ENCODE data around the gene CABLES1.
"Not testable (repeated sequence)": the region's sequence is repeated elsewhere in the genome, so short reads cannot be mapped to it uniquely, and the experiment has no call there.

CABLES1 gene, protein sequence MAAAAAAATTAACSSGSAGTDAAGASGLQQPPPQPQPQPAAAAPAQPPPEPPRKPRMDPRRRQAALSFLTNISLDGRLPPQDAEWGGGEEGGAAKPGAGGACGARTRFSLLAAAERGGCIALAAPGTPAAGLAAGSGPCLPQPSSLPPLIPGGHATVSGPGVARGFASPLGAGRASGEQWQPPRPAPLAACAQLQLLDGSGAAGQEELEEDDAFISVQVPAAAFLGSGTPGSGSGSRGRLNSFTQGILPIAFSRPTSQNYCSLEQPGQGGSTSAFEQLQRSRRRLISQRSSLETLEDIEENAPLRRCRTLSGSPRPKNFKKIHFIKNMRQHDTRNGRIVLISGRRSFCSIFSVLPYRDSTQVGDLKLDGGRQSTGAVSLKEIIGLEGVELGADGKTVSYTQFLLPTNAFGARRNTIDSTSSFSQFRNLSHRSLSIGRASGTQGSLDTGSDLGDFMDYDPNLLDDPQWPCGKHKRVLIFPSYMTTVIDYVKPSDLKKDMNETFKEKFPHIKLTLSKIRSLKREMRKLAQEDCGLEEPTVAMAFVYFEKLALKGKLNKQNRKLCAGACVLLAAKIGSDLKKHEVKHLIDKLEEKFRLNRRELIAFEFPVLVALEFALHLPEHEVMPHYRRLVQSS

DNA sequence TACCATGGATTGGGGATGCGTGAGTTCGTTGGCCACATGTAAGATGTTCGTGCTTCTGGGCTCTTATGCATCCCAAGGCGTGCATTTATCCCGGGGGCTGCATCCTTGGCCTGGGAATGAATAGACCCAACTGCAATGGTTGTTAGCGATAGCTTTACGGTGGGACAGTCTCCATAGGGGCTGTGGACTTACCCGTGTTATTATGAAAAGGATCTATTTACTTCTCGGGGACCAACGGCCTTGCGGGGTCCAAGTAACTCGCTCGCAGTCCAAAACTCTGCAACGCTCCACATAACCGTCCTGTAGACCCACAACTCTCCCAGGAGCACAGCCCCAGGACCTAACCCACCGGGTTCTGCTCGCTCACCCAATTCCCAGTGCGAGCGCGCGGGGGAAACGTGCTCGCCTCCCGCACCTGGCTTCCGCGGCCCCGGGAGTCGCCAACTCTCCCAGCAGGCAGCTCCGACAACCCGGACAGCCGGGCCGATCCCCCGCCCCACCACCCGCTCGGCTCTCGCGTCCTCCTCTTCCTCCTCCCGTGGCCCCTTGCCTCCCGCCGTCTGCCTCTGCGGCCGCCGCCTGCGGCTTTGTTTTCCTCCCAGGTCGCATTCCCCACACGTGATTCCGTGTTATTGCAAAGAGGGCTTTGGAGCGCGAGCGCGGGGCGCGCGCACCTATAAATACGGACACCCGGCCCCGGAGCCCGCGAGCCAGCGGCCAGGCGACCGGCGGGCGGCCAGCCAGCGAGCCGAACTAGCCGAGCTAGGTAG is at the start of gene CABLES1:
Gene CABLES1, plus strand, starts transcription at position 706 of the 770 bp plus-strand sequence. CDS start 278 bp downstream, outside the sequence.
- peak; percentile 28 for DNase-seq

DNA sequence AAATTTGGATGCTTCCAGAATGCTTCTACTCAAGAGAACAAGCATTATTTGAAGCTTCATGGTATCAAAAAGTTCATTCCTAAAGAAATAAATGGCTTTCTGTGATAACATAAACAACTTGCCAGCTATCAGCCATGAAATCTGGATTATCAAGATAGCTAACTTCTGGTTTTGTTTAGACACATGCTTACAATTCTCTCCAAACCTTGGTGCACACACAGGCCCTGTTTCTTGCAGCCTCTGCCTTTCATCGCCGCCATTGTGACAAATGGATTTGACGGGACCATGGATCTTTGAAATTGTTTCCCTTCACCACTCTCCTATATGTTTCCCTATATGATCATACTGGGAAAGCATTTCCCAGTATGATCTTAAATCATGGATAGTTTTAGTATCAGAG is 47.9 kb upstream of the CABLES1 start:
- DNase-seq: no peak

DNA sequence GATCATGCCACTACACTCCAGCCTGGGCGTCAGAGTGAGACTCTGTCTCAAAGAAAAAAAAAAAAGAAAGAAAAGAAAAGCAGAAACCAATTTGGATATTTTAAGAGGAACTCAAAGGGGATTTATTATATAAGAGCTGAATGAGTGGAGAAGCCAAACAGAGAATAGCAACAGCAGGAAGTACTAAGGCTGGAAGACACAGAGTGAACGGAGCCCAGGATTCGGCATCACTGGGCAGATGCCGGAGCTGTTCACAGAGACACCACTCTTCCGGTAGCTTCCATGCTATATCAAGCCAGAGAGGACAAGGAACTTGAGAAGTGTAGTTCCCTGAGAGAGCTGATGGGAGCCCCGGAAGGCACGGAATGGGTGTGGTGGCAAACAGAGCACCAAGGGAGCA is 47.0 kb upstream of the CABLES1 start:
- no peak for DNase-seq

DNA sequence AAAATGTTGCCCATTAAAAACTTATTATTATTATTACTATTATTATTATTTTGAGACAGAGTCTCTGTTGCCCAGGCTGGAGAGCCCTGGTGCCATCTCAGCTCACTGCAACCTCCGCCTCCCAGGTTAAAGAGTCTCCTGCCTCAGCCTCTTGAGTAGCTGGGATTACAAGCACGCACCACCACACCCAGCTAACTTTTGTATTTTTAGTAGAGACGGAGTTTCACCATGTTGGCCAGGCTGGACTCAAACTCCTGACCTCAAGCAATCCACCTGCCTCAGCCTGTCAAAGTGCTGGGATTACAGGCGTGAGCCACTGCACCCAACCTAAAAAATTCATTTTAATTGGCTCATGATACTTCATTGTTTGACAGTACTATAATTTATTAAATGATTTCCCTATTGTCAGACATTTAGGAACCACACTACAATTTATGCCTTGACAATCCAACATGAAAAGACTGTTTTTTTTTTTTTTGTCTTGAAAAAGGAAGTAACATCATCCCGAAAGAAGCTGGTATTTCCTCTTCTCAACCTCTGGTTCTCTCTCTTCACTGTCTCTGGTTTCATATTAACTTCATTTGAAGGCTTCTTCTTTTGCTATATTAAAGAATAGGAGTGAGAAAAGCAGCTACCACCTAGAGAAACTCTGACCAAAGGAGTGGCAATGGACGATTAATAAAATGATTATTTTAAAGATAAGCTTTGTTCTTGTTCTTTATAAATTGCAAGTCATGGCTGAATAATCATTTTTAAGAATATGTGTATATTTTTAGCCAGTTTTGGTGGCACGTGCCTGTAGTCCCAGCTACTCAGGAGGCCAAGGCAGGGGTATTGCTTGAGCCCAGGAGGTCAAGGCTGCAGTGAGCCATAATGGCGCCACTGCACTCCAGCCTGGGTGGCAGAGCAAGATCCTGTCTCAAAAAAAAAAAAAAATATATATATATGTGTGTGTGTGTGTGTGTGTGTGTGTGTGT is 44.0 kb upstream of the CABLES1 start:
- DNase-seq: not testable (repeated sequence)

DNA sequence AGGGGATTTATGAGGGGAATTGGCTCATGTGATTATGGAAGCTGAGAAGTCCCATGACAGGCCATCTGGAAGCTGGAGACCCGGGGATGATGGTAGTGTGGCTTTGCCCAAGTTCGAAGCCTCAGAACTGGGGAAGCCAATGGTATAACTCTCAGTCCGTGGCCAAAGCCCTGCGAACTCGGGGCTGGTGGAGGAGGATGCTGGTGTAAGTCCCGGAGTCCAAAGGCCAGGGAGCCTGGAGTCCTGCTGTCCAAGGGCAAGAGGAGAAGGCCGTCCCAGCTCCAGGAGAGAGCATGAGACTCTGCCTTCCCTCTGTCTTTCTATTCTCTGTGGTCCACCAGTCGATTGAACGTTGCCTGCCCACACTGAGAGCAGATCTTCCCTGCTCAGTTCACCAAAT is 43.2 kb upstream of the CABLES1 start:
- no peak for DNase-seq

DNA sequence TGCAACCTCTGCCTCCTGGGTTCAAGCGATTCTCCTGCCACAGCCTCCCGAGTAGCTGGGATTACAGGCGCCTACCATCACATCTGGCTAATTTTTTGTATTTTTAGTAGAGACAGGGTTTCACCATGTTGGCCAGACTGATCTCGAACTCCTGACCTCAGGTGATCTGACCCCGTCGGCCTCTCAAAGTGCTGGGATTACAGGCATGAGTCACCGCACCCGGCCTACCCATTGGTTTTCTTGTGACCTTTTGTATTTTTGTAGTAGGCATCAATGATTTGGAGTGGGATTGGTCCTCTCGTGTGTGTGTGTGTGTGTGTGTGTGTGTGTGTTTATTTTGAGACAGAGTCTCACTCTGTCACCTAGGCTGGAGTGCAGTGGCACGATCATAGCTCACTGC is 42.2 kb upstream of the CABLES1 start:
- DNase-seq: not testable (repeated sequence)

DNA sequence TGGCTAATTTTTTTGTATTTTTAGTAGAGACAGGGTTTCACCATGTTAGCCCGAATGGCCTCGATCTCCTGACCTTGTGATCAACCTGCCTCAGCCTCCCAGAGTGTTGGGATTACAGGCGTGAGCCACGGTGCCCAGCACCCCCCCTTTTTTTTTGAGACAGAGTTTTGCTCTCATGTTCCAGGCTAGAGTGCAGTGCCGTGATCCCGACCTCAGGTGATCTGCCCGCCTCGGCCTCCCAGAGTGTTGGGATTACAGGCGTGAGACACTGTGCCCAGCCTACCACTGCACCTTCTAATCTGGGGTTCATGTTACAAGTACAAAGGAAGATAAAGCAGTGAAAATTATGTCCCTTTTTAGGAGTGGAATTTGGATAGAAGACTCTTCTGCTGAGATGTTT is 41.5 kb upstream of the CABLES1 start:
- no peak for DNase-seq

DNA sequence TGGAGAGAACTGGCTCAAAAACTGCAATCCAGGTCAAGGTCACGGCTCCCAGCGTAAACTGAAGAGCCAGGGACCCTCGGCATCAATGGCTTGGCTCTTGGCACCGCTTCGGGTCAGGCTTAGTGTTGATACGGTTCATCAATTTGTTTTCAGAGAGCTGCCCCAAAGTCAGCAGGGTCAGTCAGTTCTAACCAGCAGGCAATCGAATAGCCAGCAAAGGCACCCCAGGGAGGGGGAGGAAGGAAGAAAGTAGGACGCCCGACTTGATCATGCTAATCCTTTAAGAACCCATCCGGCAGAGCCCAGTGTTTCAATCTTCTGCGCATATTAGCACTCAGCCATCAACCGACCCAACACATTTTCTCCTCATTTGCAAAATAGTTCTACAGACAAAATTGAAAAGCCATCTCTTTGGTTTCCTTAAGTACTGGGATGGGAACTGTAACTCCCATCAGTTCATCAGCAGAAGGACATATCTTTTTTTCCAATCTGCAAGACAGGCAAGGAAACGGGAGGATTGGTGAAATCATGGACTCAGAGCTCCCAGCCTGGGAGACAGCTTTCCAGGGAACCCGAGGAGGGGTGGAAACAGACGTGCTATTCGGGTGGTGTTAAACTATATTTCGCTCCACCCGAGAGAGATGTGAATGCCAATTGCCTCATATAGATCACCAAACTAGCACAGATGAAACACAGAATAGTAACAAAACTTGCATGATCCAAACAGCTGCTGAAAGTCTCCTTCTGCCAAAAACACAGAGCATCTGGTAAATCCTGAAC is 40.7 kb upstream of the CABLES1 start:
- no peak for DNase-seq

DNA sequence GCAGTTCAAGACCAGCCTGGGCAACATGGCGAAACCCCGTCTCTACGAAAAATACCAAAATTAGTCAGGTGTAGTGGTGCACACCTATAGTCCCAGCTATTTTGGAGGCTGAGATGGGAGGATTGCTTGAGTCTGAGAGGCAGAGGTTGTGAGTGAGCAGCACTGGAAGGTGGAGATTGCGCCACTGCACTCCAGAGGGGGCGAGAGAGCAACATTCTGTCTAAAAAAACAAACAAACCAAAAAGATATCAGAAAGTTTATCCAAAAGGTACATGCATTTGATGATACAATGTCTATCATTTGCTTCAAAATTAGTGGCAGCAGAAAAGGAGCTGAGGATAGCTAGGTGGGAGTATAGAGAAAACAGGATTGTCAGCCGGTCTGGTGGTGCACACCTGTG is 39.8 kb upstream of the CABLES1 start:
- DNase-seq: no peak

DNA sequence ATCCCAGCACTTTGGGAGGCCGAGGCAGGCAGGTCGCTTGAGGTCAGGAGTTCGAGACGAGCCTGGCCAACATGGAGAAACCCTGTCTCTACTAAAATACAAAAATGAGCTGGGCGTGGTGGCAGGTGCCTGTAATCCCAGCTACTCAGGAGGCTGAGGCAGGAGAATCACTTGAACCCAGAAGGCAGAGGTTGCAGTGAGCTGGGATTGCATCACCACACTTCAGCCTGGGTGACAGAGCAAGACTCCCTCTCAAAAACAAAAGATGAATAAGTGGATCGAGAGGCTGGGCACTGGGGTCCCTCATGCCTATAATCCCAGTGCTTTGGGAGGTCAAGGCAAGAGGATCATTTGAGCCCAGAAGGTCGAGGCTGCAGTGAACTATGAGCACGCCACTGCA is 38.3 kb upstream of the CABLES1 start:
- DNase-seq: not testable (repeated sequence)

DNA sequence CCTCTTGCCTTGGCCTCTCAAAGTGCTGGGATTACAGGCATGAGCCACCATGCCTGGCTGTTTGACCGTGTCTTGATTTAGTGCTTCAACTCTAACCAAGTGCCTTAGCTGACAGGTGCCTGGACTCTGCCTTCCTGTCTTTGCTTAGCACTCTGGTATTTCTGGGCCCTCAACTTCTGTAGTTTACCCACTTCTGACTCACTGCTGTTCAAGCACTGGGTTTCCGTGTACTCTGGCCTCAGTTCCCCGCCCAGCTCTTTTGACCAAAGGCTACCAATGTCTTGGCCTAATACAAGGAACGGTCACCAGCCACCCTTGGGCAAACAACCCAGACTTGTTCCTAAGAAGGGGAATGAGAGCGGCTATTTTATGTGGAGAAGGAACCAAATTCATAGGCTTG is 35.7 kb upstream of the CABLES1 start:
- no peak for DNase-seq

DNA sequence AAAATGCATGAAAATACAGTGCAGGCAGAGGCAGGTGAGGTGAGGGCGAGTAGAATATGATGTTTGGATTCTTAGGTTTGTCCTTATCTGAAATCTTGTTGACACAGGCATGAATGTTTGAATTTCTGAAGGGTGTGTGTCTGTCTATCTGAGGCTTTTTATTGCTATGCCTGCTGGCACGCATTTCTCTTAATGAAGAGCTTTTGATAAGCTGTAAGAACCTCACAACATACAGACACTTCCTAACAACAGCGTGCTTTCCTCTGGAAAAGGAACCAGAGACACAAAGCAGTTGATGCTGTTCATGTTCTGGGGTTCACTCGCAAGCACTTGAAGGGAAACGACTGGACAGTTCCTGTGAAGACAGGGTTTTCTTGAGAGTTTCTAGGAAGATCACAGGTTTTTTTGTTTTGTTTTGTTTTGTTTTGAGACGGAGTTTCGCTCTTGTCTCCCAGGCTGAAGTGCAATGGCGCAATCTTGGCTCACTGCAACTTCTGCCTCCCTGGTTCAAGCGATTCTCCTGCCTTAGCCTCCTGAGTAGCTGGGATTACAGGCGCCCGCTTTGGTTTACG is 33.3 kb upstream of the CABLES1 start:
- DNase-seq: no peak

DNA sequence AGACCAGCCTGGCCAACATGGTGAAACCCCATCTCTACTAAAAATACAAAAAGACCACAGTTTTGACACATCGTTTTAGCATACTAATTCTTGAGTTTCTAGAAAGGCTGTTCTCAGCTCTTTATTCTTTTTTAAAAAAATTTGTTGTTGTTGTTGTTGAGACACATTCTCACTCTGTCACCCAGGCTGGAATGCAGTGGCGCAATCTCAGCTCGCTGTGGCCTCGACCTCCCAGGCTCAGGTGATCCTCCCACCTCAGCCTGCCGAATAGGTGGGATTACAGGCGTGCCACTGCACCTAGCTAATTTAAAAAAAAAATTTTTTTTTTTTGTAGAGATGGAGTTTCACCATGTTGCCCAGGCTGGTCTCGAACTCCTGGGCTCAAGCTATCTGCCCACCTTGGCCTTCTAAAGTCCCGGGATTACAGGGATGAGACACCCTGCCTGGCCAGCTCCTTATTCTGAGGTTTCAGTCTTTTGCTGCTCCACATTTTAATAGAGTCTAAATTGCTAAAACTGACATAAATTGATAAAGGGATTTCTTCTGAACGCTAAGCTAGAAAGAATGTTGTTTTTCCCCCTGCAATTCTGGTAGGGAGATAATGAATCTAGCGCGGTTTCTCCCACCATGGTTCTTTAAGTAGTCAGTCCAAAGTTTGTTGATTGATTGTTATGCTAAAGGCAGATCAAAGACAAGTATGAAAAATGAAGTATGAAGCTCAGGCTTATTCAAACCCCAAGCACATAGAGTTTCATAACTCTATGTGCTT is 32.6 kb upstream of the CABLES1 start:
- DNase-seq: no peak

DNA sequence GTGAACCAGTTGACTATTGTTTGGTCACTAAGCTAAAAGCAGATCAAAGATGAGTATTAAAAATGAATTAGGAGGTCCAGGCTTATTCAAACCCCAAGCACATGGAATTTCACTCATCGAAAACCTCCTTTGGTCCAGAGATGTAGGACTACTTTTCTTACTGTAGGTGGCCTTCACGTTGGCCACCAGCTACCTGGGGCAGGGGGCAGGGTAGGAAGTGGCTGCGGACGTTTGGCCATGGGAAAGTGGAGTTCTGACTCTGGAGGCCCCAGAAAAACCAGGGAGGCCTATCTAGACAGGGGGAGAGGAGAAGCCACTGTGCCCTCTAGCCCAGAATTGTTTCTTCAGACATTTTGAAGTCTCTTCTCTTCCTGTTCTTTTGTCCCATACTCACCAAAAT is 31.8 kb upstream of the CABLES1 start:
- DNase-seq: no peak

DNA sequence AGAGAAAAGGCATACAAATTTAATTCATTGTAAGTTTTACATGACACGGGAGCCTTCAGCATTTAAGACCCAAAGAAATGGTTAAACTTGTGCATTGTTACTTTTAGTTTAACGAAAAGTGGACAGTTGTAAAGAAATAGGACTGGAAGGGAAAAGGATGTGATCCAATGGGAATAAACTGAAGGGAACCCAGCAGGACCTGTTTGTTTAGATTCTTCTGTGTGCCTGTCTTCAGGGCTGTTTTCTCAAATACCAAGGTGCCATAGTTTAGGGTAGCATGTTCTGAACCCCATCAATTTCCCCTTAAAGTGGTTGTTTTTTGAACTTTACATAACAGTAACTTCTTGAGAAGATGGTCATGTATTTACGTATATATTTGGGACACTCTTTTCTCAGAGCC is 30.3 kb upstream of the CABLES1 start:
- no peak for DNase-seq

DNA sequence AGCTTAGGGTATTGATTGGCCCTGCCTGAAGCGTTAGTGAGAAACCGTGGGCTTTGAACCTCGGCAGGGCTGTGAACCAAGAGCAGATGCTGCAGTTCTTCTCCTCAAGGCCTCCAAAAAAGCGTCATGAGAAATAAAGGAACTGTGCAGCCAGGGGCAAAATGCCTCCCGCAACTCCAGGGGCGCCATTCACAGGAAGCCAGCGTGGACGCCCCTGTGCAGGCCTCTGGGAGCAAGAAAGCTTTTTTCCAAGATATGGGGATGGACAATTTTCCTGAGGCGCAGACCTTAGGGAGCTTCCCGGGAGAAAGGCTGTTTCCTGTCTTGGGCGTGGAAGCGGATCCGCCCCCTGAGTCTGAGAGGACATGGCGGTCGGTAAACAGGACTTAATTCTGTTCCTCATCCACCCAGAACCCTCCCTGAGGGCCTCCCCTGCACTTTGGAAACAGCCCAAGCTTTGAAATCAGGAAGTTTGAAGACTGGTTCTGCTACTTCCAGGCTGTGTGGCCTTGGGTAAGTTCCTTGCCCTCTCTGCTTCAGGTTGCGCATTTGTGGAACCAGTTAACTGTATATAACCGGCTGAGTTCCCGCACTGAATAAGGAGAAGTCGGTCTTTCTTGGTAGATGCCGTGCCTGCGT is 29.6 kb upstream of the CABLES1 start:
- DNase-seq: no peak

DNA sequence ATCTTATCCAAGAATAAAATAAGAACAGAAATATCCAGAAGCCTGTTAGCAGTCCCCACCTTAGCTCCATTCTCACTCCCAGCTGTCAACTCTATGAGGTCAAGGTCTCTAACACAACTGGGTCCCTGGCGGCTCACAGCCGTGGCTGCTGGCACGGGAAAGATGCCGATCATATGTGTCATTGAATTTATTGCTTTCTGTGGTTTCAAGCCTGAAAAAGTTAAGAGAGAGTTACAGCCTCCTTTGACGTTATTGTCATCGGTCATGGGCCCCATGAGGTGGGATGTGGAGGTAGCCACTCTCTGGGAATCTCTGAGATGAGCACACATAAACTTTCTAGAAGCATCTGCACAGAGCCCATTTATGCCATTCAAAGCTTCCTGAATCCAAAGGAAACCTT is 28.7 kb upstream of the CABLES1 start:
- no peak for DNase-seq

DNA sequence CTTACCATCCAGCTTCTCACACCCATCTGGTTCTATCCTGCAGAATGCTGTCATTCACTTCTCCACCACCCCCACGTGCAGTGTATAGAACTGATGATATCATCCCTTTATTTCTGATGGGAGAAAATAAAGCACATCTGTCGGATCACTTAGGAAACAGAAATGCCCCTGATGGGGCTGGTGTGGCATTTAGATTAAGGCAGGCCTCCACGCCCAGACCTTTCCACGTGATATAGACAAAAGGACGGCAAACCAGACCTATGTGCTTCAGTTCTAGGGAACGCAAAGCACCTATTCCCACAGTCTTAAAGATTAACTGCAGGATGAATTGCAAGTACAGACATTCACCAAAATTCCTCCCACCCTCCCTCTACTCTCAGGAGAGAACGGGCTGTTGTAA is 27.6 kb upstream of the CABLES1 start:
- DNase-seq: peak; percentile 42

DNA sequence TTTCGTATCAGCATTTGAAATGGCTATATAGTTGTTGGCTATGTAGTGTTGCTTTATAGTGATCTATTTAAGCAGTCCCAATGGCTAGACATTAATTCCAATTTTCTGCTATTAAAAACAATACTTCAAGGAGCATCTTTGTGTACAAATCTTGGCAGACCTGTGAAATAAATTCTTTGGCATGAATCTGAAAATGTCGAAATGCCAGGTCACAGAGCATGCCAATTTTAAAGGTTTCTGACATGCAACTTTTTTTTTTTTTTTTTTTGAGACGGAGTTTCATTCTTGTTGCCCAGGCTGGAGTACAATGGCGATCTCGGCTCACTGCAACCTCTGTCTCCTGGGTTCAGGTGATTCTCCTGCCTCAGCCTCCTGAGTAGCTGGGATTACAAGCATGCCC is 26.8 kb upstream of the CABLES1 start:
- no peak for DNase-seq

DNA sequence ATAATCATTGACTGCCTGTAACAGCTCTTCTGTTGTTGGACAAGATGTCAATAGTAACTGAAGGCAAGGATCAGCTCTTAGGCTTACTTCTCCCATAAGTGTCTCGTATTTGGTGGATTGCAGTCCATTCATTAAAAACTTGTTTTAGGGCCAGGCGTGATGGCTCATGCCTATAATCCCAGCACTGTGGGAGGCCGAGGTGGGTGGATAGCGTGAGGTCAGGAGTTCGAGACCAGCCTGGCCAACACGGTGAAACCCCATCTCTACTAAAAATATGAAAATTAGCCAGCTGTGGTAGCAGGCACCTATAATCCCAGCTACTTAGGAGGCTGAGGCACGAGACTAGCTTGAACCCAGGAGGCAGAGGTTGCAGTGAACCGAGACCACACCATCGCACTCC is 26.1 kb upstream of the CABLES1 start:
- DNase-seq: not testable (repeated sequence)

Measured in DMS 273 treated with DMSO at 0.1 percent for 48 hours (cell line).